HS-27A (cell line): ENCODE data around the gene EDN3.
"Not testable (repeated sequence)": the region's sequence is repeated elsewhere in the genome, so short reads cannot be mapped to it uniquely, and the experiment has no call there.

Source experiments
- DNase-seq: peaks from one replicate; pipeline ENCODE4 v3.0.0-alpha.2; 2012; ENCODE audit warnings: low read depth, missing footprints

The EDN3 gene

DNA sequence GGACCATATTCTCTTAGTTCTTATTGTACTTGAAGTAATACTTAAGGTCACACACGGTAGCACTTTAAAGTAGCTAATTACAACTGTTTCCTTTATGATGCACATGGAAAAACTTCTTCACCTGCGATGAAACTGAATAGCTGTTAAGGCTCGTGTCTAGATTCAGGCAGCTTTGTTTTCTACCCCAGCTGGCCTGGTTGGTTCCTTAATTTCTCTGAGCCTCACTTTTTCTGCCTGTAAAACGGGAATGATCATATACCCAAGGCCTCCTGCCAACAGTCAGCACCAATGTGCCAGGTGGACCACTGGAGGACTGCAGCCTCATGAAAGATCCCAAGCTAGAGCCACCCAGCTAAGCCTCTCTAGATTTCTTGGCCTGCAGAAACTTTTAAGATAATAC is 35.0 kb downstream of the EDN3 start:
- DNase-seq = no peak

DNA sequence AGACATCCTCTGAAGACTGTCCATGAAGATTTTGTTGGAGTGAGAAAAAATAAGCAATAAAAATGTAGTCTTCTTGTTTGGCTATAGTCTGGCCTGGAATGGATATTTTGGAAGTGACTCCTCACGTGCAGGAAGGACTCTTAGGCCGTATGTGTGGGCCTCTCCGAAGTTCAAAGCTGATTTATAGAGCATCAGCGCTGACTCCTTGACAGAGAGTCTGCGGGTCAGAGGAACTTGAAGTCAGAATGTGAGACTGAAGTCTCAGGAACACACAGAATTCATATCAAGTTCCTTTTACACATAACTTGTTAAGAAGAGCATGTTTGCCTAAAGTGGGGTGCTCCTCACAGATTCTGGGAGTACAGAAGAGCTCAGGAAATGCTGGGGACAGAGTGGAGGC is 36.1 kb downstream of the EDN3 start:
- no peak for DNase-seq

DNA sequence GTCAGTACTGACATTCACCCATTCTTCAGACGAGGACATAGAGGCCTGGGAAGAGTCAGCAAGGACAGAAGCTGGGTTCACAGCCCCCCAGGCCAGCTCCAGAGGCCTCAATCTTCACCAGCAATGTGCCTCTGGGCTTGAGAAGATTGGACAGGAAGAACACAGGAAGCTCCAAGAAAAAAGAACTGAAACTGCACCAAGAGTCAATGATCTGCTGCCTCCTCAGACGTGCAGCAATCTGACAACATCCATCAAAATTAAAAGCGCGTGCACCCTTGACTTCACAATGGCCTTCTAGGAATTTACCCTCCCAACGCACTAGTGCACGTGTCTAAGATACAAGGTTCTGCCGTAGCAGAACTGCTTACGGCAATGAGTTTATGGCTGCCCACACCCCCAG is 38.0 kb downstream of the EDN3 start:
- not testable (repeated sequence) for DNase-seq

DNA sequence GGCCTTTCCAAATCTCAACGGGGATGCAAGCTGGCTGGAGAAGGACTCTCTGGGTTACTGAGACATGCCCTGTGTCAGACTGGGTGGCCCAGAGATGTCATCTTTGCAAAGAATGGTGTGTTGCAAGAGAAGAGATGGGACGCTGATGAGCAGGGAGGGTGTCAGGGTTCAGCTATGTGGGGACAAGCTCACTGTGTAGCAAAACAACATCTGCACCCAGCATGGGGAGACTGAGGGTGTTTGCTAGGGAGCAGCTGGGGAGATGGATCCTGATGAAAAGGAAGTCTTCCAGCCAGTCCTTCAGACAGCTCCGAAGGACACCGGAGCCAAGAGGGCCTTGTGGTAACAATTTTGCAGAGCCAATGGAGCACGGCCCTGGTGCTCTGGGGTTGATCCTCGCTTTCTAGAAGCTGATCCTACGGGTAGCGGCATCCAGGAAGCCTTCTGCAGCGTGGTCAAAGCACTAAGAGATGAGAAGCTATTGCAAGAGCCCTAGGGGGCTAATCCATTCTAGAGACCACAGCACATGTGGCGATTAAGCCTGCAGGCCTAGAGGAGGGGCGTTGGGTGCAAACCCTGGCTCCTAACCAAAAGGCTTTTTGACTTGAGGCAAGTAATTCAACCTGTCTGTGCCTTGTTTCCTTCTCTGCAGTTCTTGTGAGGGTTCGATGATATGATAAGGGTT is 39.9 kb downstream of the EDN3 start:
- DNase-seq = no peak

DNA sequence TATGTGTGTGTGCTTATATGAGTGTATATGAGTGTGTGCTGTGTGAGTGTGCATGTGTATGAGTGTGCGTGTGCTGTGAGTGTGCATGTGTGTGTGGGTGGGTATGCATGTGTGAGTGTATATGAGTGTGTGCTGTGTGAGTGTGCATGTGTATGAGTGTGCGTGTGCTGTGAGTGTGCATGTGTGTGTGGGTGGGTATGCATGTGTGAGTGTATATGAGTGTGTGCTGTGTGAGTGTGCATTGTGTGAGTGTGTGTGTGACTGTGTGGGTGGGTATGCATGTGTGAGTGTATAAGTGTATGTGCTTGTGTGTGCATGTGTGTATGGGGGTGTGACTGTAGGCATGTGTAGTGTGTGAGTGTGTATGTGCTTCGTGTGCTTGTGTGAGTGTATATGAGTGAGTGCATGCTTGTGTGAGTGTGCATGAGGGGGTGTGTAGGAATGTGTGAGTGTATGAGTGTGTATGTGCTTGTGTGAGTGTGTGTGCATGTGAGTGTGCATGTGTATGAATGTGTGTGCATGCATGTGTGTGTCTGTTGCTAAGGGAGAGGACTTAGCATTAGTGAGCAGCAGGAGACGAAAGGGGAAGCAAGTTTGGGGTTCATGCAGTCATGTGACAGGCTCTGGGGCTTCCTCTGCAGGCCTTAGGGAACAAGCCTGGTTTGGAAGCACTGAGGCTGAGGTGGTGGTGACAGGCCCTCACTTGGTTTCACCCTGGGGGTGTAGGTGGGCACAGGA is 41.0 kb downstream of the EDN3 start:
- not testable (repeated sequence) for DNase-seq

DNA sequence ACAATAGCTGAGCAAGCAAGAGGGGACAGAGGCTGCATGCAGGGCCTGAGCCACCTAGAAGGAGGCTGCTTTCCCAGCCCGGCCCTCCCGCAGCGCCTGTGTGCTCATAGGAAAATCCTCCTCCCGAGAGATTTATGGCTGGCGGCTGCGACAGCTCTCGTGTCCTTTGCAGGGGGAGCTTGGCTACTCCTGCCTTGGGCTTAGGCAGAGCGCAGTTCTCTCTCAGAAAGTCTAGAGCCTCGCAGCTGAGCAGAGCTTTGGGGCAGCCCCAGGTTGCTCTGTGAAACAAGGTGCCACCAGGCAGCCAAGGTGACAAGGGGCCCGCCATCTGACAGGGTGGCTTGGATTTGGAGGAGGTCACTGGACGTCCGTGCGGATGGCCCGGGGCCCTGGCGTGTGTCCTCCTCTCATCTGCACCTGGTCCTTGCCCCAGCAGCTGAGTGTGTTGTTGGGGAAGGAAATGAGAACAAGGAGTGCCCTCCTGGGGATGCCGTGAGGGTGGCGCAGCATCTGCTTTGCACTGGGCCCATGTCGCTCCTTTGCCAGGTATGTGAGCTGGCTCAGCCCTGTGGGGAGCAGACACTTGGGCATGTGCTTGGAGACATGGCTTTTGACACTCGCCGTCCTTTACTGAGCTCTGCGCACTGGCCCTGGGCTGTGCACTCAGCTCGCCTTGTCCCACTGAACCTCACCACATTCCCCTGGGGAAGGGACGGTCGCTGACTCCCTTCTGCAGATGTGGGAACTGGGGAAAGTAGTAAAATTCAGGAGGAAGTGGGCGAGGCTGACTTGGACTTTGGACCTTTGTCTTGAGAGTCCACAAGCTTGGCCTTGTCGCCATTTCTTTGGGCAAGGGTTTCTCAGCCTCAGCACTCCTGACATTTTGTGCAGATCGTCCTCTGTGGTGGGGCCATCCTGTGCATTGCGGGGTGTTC is 41.9 kb downstream of the EDN3 start:
- DNase-seq = no peak

DNA sequence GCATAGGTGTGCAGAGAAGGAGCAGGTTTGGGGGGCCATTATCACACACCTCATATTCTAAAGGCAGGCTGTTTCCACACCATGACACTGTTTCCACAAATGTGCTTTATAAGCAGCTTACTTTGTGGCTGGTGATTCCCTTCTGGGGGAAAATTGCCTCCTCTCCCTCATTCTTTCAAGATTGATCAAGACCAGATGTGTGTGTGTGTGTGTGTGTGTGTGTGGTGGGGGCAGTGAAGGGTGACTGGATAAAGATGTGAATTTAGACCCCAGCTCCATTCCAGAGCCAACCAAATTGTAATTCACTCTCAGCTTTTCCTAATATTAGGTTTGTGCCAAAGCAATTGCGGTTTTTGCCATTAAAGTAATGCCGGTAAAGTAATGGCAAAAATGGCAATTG is 45.6 kb downstream of the EDN3 start:
- DNase-seq = no peak

DNA sequence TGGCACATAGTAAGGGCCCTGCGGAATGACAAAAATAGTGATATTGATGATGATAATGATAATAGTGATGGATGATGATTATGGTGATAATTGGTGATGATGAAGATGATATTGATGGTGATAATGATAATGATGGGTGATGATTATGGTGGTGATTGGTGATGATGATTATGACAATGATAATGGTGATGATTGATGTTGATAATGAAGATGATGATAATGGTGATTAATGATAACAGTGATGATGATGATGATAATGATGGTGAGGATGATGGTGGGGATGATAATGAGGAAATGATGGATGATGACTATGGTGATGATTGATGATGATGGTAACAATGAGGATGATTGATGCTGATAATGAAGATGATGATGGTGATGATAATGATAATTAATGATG is 48.9 kb downstream of the EDN3 start:
- DNase-seq = no peak

DNA sequence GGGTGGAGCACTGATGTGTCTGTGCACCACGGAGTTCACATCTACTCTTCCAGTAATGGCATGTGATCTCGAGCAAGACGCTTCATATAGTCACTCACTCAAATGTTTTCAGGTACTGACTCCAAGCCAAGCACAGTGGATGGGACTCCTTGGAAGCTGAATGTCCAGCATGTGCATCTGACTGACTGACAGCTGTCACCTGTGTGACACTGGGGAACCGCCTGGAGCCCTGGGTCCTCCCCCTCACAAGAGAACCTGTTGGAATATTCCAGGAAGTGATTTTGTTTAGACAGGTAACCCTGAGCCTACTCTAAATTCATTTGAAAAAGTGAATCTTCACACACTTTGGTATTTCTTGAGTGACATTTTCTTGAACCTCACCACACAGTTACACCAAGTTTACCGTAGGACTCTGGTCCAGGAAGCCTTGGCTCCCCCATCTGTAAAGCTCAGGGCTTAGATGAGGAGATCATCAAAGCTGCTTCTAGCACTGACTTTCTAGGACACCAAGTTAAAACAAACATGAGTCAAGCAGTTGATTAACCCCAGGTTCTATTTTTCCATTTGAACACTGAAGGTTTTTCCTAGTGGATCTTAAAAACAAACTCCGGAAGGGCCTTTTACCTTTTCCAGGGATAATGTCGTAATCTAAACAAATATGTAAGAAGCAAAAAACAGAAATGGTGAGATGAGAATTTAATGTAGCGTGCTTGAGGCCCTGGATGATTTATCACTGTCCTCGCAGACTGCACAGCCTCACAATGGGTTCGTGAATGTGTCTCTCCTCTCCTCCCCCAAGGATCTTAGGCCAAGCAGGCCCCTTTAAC is 50.1 kb downstream of the EDN3 start:
- no peak for DNase-seq

DNA sequence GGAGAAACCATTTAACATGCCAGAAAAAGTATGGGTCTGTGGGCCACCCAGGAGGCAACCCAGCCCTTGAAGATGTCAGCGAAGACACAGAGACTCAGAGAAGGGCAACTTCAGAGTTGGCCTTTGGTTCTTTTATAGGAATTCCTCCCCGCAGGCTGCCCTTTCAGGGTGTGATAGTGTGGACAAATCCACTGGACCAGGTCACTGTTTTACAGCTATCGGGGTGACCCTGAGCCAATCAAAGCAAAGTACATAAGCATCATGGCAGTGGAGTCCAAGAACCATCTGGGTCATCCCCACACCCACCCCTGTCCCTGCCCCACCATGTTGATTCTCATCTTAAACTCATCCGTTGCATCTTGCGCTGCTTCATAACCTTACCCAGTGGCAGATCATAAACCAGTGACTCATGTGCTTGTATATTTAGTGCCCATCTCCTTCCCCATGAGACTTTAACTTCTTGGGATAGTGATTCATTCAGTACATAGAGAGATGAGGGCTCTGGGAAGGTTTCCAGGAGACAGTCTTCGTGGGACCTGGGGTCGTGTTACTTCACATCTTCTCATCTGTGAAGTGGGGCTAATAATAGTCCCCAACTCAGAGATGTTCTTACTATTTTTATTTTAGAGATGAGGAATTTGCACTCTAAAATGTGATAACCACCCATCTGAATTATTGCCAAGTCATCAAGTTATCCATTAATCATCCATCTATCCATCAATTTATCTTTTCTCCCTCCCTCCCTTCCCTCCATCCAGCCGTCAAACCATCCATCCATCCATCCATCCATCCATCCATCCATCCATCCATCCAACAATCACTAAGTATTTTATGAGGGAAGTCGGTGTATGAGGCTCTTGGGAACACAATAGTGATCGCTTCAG is 51.0 kb downstream of the EDN3 start:
- no peak for DNase-seq

DNA sequence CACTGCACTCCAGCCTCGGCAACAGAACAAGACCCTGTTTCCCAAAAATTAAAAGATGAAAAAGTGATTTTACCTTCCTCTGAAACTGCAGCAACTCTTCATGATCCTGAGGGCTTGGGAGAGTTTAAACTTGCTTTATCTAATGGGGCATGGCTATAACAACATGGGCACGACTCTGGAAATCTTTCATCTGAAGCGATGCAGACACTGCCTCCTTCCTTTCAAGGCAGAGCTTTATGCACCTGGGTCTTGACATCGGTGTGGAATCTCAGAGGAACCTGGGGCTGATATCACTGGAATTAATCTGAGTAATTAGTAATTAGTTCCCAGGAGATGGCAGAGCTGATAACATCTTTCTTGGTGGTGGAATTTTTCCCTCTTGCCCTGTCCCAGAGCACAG is 52.1 kb downstream of the EDN3 start:
- no peak for DNase-seq

DNA sequence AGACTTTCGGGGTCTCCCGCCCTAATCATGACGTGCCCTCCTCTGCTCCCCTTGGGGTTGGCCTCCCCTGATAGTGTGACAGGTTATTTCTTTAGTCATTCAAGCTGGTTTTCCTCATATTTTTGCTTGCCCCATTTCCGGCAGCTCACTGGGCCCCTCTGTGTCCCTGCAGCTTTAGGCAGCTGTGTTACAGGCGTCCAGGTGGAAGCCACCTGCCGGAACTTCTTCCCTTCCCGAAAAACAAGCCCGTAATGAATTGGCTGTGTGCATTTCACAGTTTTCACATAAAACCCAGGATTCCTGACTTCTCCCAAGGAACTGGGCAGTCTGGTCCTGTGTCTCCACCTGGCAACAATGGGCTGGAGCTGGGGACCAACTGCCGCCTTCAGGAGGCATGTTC is 52.6 kb downstream of the EDN3 start:
- DNase-seq = no peak

DNA sequence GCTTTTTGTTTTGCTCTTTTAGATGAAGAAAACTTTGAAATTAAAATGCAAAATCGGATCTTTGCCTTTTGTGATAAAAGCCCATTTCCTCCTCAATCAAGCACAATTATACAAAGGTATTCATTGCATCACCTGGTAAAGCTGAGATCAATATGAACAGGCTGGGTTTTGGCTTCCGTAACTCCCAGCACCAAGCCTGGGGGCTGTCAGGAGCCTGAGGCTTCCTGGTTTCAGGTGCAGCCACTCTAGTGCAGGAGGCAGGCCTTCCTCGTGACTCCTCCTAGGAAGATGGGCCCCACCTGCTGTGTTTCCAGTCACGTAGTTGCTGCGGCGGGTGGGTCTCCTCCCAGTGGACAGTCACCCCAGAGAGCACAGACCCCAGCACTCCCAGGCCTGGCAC is 54.0 kb downstream of the EDN3 start:
- DNase-seq = no peak

DNA sequence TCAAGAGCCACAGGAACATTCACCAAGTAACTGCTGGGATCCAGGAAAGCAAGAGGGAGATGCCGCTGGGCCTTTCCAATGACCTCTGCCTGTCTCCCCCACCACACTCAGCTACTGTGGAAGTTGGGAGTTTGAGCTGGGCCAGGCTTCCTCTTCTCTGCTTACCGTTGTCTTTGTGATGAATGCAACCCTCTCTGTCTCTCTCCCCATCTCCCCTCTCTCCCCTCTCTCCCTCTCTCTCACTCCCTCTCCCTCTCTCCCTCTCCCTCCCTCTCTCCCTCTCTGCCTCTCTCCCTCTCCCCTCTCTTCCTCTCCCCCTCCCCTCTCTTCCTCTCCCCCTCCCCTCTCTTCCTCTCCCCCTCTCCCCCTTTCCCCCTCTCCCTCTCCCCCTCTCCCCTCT is 54.8 kb downstream of the EDN3 start:
- no peak for DNase-seq

DNA sequence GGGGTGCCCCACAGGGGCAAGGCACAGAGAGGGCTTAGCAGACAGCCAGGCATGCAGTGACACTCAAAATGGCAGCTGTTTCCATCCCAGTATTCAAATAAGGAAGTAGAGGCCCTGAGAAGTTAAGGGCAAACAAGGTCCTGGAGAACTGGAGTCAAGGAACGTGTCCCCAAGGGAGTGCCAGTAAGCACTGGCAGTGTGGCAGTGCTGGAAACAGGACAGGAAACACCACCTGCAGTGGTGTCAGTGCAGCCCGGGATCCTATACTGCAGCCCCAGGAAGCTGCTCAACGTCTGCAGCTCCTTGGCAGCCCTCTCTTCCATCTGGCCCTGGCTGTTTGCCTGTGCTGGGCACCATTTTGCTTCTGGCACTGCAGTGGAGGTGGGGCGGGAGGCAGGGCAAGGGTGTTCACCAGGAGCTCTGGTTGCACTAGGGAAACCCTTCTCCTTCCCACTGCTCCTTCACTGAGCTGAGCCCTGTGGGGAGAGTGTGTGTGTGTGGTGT is 56.3 kb downstream of the EDN3 start:
- DNase-seq = no peak

DNA sequence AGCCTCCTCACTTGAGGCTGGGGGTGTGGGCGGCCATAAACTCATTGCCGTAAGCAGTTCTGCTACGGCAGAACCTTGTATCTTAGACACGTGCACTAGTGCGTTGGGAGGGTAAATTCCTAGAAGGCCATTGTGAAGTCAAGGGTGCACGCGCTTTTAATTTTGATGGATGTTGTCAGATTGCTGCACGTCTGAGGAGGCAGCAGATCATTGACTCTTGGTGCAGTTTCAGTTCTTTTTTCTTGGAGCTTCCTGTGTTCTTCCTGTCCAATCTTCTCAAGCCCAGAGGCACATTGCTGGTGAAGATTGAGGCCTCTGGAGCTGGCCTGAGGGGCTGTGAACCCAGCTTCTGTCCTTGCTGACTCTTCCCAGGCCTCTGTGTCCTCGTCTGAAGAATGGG is 58.4 kb downstream of the EDN3 start:
- DNase-seq = not testable (repeated sequence)

DNA sequence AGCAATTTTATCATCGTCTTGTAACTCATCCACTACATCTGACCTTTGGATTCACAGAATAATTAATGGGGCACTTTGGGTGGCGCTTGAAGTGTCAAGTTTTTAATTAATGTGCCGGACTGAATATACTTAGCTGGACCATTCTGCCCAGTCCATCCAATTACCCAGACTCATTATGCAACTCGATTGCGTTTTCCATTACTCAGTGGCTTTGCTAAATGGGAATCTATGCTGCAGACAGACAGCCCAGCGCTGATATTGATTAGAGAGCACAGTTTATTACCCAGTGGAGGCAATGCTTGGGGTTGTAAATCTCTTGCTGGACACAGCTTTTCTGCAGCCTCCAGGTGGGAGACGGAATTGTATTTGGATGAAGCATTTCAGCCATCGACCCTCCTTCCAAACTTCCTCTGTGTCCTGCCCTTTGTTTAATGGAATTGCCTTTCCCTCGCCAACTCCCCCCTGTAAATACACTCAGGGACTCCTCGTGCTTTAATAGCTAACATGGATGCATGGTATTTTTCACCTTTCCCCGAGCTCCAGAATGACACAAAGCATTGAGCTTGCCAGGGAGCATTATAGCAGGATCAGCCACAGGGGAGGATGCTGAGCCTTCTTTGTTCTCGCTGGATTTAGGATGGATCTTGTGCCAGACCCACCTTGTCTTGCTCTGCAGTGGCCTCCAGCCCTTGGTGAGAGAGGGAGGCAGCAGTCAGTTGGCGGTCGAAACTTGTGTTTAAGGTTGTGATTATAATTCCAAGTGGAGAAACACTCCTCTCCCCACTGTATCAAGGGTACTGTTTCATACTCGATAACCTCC is 59.7 kb downstream of the EDN3 start:
- no peak for DNase-seq

DNA sequence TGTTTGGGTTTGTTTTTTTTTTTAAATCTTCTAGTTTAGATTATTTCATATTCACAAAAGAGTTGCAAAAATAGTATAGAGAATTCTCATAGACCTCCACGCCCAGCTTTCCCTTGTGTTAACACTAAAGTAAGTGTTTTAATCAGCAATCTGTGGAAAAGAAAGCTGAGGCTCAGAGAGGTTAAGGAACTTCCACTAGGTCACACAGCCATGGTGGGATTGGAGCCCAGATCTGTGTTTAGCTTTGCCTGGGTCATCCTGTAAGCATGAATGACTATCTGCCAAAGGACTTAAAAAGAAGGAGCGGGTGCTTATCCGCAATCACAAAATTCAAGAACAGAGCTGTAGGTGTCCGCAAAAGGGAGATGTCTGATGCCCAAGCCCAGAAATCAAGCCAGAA is 60.5 kb downstream of the EDN3 start:
- DNase-seq = no peak

DNA sequence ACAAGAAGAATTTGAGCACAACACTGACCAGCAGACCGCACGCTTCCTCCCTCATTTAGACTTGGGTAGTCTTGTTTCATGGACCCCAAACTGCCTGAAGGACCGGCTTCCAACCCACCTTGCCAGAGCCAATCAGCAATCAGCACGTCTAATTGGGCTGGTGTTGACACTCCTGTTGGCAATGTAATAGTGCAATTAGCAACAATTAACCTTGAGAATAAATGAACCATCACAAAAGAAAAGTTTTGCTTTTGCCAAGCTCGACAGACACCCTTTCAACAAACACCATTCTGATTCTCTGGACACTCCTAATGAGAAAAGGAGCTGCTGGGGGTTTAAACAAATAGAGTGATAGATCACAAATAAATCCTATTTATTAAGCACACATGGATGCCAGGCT is 61.0 kb downstream of the EDN3 start:
- DNase-seq = no peak

DNA sequence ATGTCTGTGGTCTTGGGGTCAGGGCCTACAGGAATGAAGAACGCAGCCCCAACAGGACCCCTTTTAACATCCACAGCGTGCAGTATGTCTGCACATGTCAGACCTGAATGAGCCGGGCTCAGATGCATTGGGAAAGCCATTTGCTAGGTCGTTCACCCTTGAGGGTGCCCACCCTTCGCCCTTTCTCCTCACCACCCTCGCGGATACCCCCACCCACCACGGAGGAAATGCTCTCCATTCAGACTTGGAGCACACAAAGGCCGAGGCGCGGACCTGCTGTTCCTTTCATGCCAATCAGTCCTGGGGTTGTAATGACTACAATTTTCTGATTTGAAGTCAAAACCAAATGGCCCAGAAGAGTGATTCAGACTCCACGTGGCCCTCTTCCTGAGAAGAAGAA is 62.7 kb downstream of the EDN3 start:
- no peak for DNase-seq
